Superior temporal gyrus (tissue), 1 donor: ENCODE results near the gene P2RX5.

ENCODE experiments used
- DNase-seq: peaks from one replicate; pipeline ENCODE4 v3.0.0-alpha.2; 2016; ENCODE audit errors: extremely low spot score

Gene P2RX5

GRCh38 chr17:3681057-3681456 is 14.9 kb downstream of the P2RX5 start:
- DNase-seq, result no peak

GRCh38 chr17:3679531-3680126 is 16.3 kb downstream of the P2RX5 start:
- DNase-seq, result no peak

GRCh38 chr17:3678821-3679530 is 17.0 kb downstream of the P2RX5 start:
- no peak for DNase-seq

DNA sequence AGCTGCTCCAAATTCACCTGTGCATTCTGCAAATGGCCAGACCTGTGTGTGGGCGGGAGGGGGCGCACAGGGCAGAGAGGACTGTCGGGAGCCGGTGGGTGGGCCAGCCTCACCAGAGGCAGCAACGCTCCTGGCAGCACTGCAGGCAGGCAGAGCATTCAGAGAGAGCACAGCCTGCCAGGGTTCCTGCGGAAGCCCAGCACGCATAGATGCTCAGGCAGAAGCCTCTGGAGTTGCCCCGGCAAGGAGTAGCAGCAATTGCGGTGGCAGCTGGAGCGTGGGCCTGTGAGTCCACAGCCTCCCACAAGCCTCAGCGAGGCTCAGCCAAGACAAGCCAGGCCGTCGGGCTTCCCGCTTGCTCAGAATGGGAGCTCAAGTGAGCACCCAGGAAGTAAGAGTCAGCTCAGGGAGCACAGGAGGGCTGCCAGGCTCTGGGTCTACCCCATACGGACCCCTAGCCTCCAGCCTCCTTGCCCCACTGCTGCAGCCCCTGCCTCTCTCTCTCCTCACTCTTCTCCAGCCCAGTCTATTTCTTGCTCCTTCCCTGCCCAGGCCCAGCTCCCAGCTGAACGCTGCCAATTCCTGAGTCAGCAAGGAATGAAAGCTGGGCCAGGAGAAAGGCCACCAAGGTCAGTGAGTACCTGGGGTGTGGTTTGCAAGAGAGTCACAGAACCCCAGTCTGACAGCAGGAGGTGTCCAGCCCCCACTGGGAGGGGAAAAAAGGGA is 17.7 kb downstream of the P2RX5 start:
- DNase-seq, result peak; percentile 59

- DNase-seq, result no peak
Observed at GRCh38 chr17:3675886-3676285, 20.1 kb downstream of the P2RX5 start.

DNA sequence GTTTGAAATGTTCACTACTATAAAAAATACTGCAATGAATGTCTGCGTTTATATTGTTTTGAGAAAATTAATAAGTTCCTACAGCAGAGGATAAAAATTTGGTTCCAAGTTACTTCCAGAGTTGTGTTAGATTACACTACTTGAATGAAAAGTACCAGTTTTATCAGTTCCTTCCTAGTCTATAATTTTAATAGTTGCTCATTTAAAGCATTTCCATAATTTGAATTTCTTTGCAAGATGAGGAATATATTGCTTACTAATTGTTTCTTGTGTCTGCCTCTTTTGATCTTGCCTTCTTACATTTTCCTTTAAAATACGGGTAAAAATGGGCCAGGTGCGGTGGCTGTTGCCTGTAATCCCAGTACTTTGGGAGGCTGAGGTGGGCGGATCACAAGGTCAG is 23.4 kb downstream of the P2RX5 start:
- DNase-seq, result no peak

DNA sequence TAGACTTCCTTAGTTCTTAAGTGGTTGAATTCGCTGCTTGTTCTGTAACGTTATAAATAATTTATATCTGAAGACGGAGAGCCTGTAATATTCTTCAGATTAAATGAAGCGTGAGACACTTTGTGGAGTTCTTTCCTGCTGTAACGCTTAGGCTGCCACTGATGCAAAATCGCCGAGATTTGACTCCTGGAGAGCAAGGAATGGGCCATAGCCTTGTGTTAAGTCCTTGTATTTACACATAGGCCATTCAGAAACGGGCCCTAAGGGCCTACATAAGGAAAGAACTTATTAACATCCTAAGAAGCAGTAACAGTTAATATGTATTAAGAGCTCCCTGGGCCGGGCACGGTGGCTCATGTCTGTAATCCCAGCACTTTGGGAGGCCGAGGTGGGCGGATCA is 26.4 kb downstream of the P2RX5 start:
- no peak for DNase-seq

DNA sequence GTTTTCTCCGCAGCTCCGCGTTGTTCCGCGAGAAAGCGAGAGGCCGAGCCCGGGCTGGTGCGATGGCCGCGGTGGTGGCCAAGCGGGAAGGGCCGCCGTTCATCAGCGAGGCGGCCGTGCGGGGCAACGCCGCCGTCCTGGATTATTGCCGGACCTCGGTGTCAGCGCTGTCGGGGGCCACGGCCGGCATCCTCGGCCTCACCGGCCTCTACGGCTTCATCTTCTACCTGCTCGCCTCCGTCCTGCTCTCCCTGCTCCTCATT is 26.9 kb downstream of the P2RX5 start:
- DNase-seq, result no peak

DNA sequence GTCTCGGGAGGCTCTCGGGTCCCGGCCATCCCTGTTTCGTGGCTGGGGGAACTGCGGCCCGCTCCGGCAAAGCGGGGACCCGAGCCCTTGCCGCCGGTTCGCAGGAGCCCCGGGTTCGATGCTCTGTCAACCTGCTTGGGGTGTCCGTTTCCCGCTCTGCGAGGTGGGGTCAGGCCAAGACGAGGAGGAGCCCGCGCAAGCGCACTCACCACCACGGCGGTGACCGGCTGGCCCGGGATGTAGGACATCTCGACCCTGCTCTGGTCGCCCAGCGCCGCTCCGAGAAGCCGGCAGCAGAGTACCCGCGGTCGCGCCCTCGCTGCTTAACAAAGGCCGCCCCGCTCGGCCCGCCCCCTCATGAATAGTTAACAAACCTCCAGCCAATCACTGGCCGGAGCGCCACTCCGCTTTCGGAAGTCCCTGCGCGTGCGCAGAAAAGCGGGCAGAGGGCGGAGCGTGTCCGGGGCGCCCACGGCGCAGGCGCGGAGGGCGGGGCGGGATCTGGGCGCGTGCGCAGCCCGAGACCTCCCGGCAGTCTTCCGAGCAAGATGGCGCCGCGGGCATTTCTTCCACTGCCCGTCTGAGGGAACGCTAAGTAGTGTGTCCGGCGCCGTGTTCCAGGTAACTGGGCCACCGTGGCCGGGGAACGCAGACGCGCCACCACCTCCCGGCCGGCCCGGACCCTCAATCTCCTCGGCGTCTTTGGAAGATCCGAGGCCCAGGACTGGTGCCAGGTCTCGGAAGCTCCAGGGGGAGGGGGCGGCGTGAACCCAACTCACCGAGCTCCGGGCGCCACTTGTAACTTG is 27.5 kb downstream of the P2RX5 start, which contains the start of the genes EMC6 and TAX1BP3:
TSS of gene EMC6 (plus strand) at position 534 of the 806 bp plus-strand sequence. CDS start 335 bp downstream, outside the sequence.
TSS of gene TAX1BP3 (minus strand) at position 300 of the 806 bp plus-strand sequence. CDS start at position 248, 52 bp downstream.
- DNase-seq, result peak; percentile 98

GRCh38 chr17:3667366-3668278 is 28.3 kb downstream of the P2RX5 start:
- peak; percentile 28 for DNase-seq

DNA sequence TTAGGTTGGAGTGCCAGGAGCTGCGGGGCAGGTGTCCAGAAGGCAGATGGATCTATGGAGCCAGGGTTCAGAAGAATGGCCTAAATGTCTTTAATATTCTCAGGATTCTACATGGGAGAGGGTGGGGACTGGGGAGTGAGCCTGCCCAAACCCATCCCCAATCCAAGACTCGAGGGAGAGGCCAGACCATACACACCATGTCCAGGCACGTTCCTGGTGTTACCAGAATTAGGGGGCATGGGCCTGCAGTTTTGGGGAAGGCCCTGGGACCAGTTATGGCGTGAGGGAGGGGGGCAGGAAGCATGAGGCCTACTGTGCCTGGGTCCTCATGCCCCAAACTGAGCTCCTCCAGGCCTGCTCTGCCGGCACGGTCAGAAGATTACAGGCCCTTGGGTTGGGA is 29.4 kb downstream of the P2RX5 start:
- DNase-seq, result no peak

DNA sequence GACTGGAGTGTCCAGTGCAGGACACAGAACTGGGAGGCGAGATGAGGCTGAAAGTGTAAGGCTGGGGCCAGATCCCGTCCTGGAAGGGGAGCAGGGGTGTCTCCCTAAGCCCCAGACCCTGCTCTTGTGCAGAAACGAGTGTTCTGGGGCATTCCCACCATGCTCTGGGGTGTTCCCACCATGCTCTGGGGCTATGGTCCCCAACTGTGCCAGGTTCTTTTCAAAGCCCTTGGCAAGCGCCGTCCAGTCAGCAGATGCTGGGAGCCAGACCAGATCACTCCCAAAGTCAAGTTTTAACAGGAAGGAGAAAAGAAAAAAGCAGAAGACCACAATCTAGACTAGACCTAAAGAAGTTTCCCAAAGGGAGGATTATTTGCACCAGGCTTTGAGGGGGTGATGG is 30.1 kb downstream of the P2RX5 start:
- DNase-seq, result peak; percentile 55

DNA sequence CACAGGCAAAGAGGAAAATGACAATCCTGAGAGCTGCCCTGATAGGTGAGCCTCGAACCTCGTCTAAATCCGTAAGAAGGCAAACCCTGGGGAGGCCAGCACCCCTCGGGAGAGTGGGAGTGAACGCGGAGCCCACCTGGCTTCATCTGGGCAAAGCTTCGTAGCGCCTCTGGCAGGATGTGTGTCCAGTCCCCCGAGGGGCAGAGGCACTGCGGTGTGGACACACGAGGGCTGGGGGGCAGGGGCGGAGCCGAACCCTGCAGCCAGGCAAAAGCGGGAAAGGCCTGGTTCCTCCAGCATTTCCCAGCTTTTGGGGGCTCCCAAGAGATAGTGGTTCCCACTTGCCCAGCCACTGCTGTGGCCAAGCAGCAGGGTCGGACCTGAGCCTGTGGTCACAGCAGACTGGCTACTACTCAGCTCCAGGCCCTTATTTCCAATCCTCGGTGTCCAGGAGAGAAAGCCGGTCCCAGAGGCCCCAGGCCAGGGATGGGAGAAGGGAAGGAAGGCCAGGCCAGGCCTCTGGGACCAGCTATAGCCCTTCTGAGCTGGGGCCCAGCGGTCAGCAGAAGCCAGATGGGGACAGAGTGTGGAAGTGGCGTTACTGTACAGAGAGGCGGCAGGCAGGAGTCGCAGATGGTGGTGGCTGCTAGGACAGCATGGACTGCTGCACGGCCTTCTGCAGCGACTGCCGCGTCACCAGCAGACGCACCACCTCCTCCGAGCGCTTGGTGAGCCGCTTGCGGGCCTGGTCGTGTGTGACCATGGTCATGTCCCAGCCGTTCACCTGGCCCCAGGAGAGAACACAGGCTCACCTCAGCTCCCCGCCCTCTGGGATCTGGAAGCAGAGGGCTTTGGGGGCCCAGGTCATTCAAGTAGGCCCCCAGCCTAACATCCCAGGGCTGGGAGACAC is 32.6 kb downstream of the P2RX5 start:
- DNase-seq, result no peak

- no peak for DNase-seq
Observed at GRCh38 chr17:3660311-3660891, 35.6 kb downstream of the P2RX5 start.

DNA sequence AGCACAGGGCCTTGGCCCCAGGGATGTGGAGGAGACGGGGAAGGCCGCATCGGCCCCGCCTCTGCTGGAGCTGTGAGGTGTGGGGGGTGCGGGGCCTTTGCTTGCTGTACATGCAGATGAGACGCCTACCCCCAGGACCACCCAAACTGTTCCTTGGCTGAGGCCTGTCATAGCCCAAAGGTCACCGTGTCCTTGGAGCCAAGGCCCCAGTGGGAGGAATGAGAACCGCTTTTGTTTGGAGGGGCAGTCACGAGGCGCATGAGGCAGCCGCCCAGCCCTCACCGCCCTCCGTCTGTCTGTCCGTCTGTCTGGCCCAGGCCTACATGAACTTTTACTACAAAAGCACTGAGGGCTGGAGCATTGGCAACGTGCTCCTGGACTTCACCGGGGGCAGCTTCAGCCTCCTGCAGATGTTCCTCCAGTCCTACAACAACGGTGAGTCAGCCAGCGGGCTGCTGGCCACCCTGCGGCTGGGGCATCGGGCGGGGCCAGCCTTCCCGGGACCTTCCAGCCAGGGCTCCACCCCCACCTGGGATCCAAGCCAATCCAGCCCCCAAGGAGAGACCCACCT is 36.3 kb downstream of the P2RX5 start:
- peak; percentile 46 for DNase-seq

GRCh38 chr17:3658784-3659449 is 37.0 kb downstream of the P2RX5 start:
- no peak for DNase-seq

GRCh38 chr17:3657874-3658783 is 37.8 kb downstream of the P2RX5 start:
- DNase-seq, result no peak

DNA sequence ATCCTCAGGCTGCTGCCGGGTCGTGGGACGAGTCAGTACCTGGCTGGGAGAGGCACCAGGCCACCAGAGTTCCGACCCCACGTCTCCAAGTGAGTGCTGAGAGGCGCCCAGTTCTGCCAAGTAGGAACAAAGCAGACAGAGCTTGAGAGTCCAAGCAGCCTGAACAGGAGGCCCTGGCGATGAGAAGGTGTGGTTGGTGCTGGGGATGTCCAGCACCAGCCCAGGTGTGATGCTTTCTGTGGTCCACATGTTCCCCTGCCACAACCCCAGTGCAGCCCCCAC is 38.4 kb downstream of the P2RX5 start:
- no peak for DNase-seq
